GM19438 (cell line): Measurements from ENCODE around the gene MT1G.
"Not testable (repeated sequence)": the region's sequence is repeated elsewhere in the genome, so short reads cannot be mapped to it uniquely, and the experiment has no call there.

Experiments
- ATAC-seq: cut with Tn5 transposase; IDR thresholded peaks from one replicate; pipeline ENCODE4 v1.9.1; 2021; ENCODE audit warnings: low read depth; ENCODE audit not compliant: unreplicated experiment

MT1G gene

GRCh38 chr16:56665286-56666261 is 2.3 kb downstream of the MT1G start:
- ATAC-seq, result not testable (repeated sequence)

- no peak for ATAC-seq
These were observed 3.4 kb downstream of the MT1G start for GRCh38 chr16:56664506-56664905.

GRCh38 chr16:56662357-56663354 is 5.2 kb downstream of the MT1G start:
- no peak for ATAC-seq

- no peak for ATAC-seq
These were observed 9.5 kb downstream of the MT1G start for GRCh38 chr16:56658327-56658875.

- ATAC-seq, result no peak
These were observed 10.1 kb downstream of the MT1G start, which contains the start of gene MT1F for GRCh38 chr16:56657555-56658326. Gene MT1F, plus strand, starts transcription at chr16:56657959. Its CDS starts 100 bp downstream, at chr16:56658059.

GRCh38 chr16:56653218-56653617 is 14.6 kb downstream of the MT1G start:
- no peak for ATAC-seq

- no peak for ATAC-seq
These were observed 15.3 kb downstream of the MT1G start for GRCh38 chr16:56652600-56652999.

- no peak for ATAC-seq
These were observed 16.3 kb downstream of the MT1G start, which contains the start of gene MT1B for GRCh38 chr16:56651586-56651985. Gene MT1B, plus strand, starts transcription at chr16:56651886. Its CDS starts 68 bp downstream, at chr16:56651954.

- no peak for ATAC-seq
These were observed 18.0 kb downstream of the MT1G start for GRCh38 chr16:56649820-56650219.

- no peak for ATAC-seq
These were observed 18.6 kb downstream of the MT1G start for GRCh38 chr16:56649271-56649670.

- no peak for ATAC-seq
These were observed 20.0 kb downstream of the MT1G start for GRCh38 chr16:56647641-56648431.

- ATAC-seq, result no peak
These were observed 22.0 kb downstream of the MT1G start for GRCh38 chr16:56645838-56646237.

- no peak for ATAC-seq
These were observed 22.6 kb downstream of the MT1G start for GRCh38 chr16:56645311-56645710.

GRCh38 chr16:56643833-56644232 is 24.0 kb downstream of the MT1G start:
- no peak for ATAC-seq

- peak; percentile 68 for ATAC-seq
These were observed 24.6 kb downstream of the MT1G start for GRCh38 chr16:56643080-56643778.

- no peak for ATAC-seq
These were observed 26.7 kb downstream of the MT1G start for GRCh38 chr16:56641166-56641565.

- ATAC-seq, result no peak
These were observed 27.8 kb downstream of the MT1G start for GRCh38 chr16:56640076-56640475.

- no peak for ATAC-seq
These were observed 28.8 kb downstream of the MT1G start for GRCh38 chr16:56639045-56639444.
